ENCODE data around the gene OTULIN.

- TF ChIP-seq ATF2 (tag by site-specific recombination; IDR thresholded peaks at IDR 0.05; ENCODE audit: low read depth), result no peak
- no peak for TF ChIP-seq CTCF (tag by site-specific recombination; IDR thresholded peaks at IDR 0.05)
- no peak for TF ChIP-seq HOXC10 (CRISPR knock-in tag; IDR thresholded peaks at IDR 0.05)
- TF ChIP-seq ZNF530 (tag by site-specific recombination; IDR thresholded peaks at IDR 0.05; ENCODE audit: low read depth), result no peak
- TF ChIP-seq YY1 (tag by site-specific recombination; IDR thresholded peaks at IDR 0.05), result no peak
- no peak for TF ChIP-seq ZNF133 (tag by site-specific recombination; IDR thresholded peaks at IDR 0.05)
- no peak for TF ChIP-seq REST (tag by site-specific recombination; IDR thresholded peaks at IDR 0.05)
- TF ChIP-seq ZBTB49 (tag by site-specific recombination; IDR thresholded peaks at IDR 0.05; ENCODE audit: low read depth), result no peak
- TF ChIP-seq ZNF449 (tag by site-specific recombination; IDR thresholded peaks at IDR 0.05), result no peak
- no peak for TF ChIP-seq FEZF1 (tag by site-specific recombination; IDR thresholded peaks at IDR 0.05)
- no peak for TF ChIP-seq ZNF175 (tag by site-specific recombination; IDR thresholded peaks at IDR 0.05)
- no peak for TF ChIP-seq ZBTB21 (tag by site-specific recombination; IDR thresholded peaks at IDR 0.05)
These were observed 43.4 kb downstream of the OTULIN start for GRCh38 chr5:14707811-14708390.
